Cerebellar nuclear complex (tissue), 1 donor: ENCODE measurements around the gene COX7B2.

Experiments used
- DNase-seq, 2 experiments: peaks; one replicate each; lab custom pipeline; 2025; lab: John Stamatoyannopoulos, UW

The COX7B2 gene

GRCh38 chr4:46717950-46718349 is 191.1 kb downstream of the COX7B2 start:
- DNase-seq = no peak

- DNase-seq = no peak
Measured at GRCh38 chr4:46715468-46715867, 193.6 kb downstream of the COX7B2 start.

GRCh38 chr4:46698891-46699290 is 210.2 kb downstream of the COX7B2 start:
- no peak for DNase-seq
